Fibroblast of lung (primary cell): ENCODE results near the gene PRRX2. TPM values are rescaled to one million over a fixed set of nuclear protein-coding genes. Genes with fewer than 3 reads are reported as not detected.

Experiments
- DNase-seq, 2 donors: peaks; one replicate each; pipeline versions ENCODE4 v3.0.0 to v3.0.0-alpha.2; 2010; ENCODE audit warnings: low read depth in 2 of 2
- H2AFZ ChIP-seq: 2 replicates; pipeline ENCODE4 v1.5.1; 2012; ENCODE audit warnings: low read length, control low read depth, inconsistent platforms
- H3K27ac ChIP-seq: 2 replicates; pipeline ENCODE4 v1.5.1; 2011; ENCODE audit warnings: low read length, control low read depth; ENCODE audit not compliant: insufficient read depth
- H3K27me3 ChIP-seq: 2 replicates; pipeline ENCODE4 v1.5.1; 2011; ENCODE audit warnings: mild to moderate bottlenecking, low read length; ENCODE audit not compliant: control insufficient read depth, insufficient read depth
- H3K36me3 ChIP-seq: 2 replicates; pipeline ENCODE4 v1.5.1; 2011; ENCODE audit warnings: low read length; ENCODE audit not compliant: control insufficient read depth, insufficient read depth
- H3K4me1 ChIP-seq: 2 replicates; pipeline ENCODE4 v1.5.1; 2011; ENCODE audit warnings: low read length; ENCODE audit not compliant: control insufficient read depth, insufficient read depth; ENCODE audit errors: extremely low read depth
- H3K4me2 ChIP-seq: 2 replicates; pipeline ENCODE4 v1.5.1; 2011; ENCODE audit warnings: low read length, control low read depth; ENCODE audit not compliant: insufficient read depth; ENCODE audit errors: extremely low read depth
- H3K4me3 ChIP-seq, 4 experiments: fragments of 200-600 bp in 1 of 4; sonication (generic) in 1 of 4; replicated peaks in 1 of 4; 2 replicates each; pipeline ENCODE4 v1.5.1; 2011 to 2016; ENCODE audit warnings: low read length in 4 of 4, low read depth in 3 of 4, mild to moderate bottlenecking in 3 of 4, control low read depth in 2 of 4, inconsistent platforms in 1 of 4, mixed read lengths in 1 of 4; ENCODE audit not compliant: insufficient read depth in 1 of 4; ENCODE audit errors: control extremely low read depth in 1 of 4
- H3K79me2 ChIP-seq: 2 replicates; pipeline ENCODE4 v1.5.1; 2012; ENCODE audit warnings: mild to moderate bottlenecking, low read length, inconsistent platforms; ENCODE audit not compliant: control insufficient read depth, insufficient read depth
- H3K9ac ChIP-seq: 2 replicates; pipeline ENCODE4 v1.5.1; 2011; ENCODE audit warnings: mild to moderate bottlenecking, low read length, control low read depth; ENCODE audit not compliant: insufficient read depth
- H3K9me3 ChIP-seq: 2 replicates; pipeline ENCODE4 v1.5.1; 2012; ENCODE audit warnings: low read depth, low read length; ENCODE audit not compliant: control insufficient read depth, insufficient read depth
- H4K20me1 ChIP-seq: 2 replicates; pipeline ENCODE4 v1.5.1; 2011; ENCODE audit warnings: low read length; ENCODE audit not compliant: control insufficient read depth, insufficient read depth; ENCODE audit errors: extremely low read depth
- EZH2 ChIP-seq: IDR thresholded peaks from 2 replicates; pipeline ENCODE4 v1.5.1; 2012; ENCODE audit warnings: low read length, control low read depth, mild to moderate bottlenecking; ENCODE audit errors: missing control alignments
- polyA plus RNA-seq, 2 donors: library from polyadenylated mRNA; depleted of rRNA in 1 of 2; stranded (reverse) in 1 of 2; unstranded in 1 of 2; fragments of >200 nt; gene quantifications; 2 replicates each; pipeline ENCODE4 v1.2.1, GENCODE V29; 2011 to 2012; ENCODE audit warnings: missing spikeins in 1 of 2
- total RNA-seq: library from RNA; depleted of rRNA; stranded (reverse); fragments of >200 nt; gene quantifications from 2 replicates; pipeline ENCODE4 v1.2.1, GENCODE V29; 2014
- TF ChIP-seq, protein P1 (sequence below), 2 donors: IDR thresholded peaks in 1 of 2; conservative IDR thresholded peaks in 1 of 2; 1 replicate in 1 of 2; 2 replicates in 1 of 2; pipeline ENCODE4 v1.5.1; 2011 to 2012; ENCODE audit warnings: low read length in 2 of 2, control low read depth in 1 of 2, inconsistent platforms in 1 of 2, low read depth in 1 of 2, mild to moderate bottlenecking in 1 of 2

The PRRX2 gene
- total and polyA plus RNA-seq, 2 donors (not counting 1 experiment from before 2014, with no cell fraction given): 4.4 to 11.7 TPM

DNA sequence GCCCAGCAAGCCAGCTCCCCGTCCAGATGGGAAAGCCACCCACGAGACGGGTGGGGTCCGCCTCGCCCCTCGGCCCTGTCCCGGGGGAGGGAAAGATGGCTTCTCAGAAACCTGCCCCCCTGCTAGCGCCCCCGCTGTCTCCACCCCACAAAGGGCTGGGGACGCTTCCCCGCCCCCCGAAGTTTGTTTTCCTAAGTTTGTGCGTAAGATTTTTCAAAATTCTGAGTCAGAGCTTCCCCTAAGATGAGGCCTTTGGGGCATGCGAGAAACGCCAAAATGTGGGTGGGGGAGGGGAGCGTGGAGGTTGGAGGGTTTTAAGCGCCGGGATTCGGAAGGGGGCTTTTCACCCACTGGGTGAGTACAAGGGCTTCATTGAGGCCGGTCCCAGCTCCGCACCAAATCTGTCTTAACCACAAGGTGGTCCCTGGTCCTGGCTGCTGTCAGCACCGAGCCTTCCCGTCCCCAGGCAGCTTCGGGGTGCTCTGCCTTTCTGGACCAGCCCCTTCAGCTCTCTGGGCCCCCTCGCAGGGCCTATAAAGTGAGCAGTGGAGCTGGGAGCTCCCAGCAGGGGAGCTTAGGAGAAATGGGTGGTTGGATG lies 32.3 kb downstream of the PRRX2 start:
- H3K36me3 ChIP-seq: no peaks in the 10 kb centered on the region
- TF ChIP-seq, protein P1, sequence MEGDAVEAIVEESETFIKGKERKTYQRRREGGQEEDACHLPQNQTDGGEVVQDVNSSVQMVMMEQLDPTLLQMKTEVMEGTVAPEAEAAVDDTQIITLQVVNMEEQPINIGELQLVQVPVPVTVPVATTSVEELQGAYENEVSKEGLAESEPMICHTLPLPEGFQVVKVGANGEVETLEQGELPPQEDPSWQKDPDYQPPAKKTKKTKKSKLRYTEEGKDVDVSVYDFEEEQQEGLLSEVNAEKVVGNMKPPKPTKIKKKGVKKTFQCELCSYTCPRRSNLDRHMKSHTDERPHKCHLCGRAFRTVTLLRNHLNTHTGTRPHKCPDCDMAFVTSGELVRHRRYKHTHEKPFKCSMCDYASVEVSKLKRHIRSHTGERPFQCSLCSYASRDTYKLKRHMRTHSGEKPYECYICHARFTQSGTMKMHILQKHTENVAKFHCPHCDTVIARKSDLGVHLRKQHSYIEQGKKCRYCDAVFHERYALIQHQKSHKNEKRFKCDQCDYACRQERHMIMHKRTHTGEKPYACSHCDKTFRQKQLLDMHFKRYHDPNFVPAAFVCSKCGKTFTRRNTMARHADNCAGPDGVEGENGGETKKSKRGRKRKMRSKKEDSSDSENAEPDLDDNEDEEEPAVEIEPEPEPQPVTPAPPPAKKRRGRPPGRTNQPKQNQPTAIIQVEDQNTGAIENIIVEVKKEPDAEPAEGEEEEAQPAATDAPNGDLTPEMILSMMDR (conservative IDR thresholded peaks at IDR 0.05 in 1 of 2, IDR thresholded peaks at IDR 0.05 in 1 of 2; ENCODE audit: low read depth in 1 of 2, low read length in 2 of 2): no peak
- no peak for TF ChIP-seq EZH2
- no peaks in the 10 kb centered on the region for H3K79me2 ChIP-seq
- no peaks in the 10 kb centered on the region for H3K27me3 ChIP-seq
- peak overlapping the region; percentile 75 for H3K4me2 ChIP-seq
- H4K20me1 ChIP-seq: no peaks in the 10 kb centered on the region
- H2AFZ ChIP-seq: no peak overlapping the region
- peak overlapping the region; percentile 89 for H3K9ac ChIP-seq
- peaks cover 8% of the 10 kb centered on the region for H3K4me1 ChIP-seq
- peak; percentile 66 to 73 for DNase-seq
- no peaks in the 10 kb centered on the region for H3K9me3 ChIP-seq
- H3K4me3 ChIP-seq: peak overlapping the region in 2 of 4 experiments; percentile 16 to 49
- H3K27ac ChIP-seq: peak overlapping the region; percentile 85

DNA sequence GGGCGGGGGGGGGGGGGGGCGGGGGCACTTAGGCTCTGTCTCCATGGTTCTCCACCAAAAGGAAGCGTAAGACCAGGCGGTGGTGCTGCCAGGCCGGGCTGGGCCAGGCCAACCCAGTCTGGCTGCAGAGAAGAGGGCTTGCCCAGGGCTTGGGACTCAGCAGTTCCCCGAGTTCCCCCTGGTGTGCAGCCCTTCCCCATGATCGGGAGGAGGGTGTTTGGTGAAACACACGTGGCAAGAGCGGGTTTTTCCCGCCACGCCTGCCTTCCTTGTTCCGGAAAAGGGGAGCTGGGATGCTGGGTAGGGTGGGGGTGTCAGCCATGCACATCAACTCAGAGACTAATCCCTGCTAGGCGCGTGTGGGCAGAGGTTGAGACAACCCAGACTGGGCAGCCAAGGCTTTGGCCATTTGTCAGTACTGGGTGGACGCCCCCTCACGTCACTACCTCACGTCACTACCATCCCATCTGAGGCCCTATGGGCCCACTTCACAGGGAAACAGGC lies 32.9 kb downstream of the PRRX2 start:
- no peaks in the 10 kb centered on the region for H4K20me1 ChIP-seq
- no peak overlapping the region for H3K9ac ChIP-seq
- TF ChIP-seq, protein P1 (conservative IDR thresholded peaks at IDR 0.05 in 1 of 2, IDR thresholded peaks at IDR 0.05 in 1 of 2; ENCODE audit: low read depth in 1 of 2, low read length in 2 of 2): no peak
- no peak for TF ChIP-seq EZH2
- H3K4me2 ChIP-seq: no peak overlapping the region
- no peak overlapping the region for H2AFZ ChIP-seq
- H3K4me3 ChIP-seq: peak overlapping the region in 1 of 4 experiments; percentile 49
- H3K27ac ChIP-seq: peak overlapping the region; percentile 55
- H3K36me3 ChIP-seq: no peaks in the 10 kb centered on the region
- no peaks in the 10 kb centered on the region for H3K27me3 ChIP-seq
- H3K4me1 ChIP-seq: peaks cover 14% of the 10 kb centered on the region
- peak in 1 of 2 donors; percentile 29 for DNase-seq
- H3K79me2 ChIP-seq: no peaks in the 10 kb centered on the region
- no peaks in the 10 kb centered on the region for H3K9me3 ChIP-seq

DNA sequence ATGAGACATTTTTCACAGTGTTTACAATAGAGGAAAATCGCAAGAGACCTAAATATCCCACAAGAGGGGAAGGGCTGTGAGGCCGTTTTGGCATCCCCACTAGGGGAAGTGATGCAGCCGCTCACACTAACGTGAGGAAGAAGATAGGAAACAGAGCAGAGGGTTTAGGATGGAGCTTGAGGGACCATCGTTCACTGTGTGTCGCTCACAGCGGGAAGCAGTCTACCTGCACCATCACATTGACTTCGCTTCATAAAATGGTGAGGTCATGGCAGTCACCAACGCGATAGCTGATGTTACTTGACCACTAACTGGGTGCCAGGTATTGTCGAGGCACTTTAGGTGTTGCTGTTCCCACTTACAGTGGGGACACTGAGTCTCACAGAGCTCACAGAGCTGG lies 35.6 kb downstream of the PRRX2 start:
- Histone ChIP-seq H3K27ac (no peak overlapping the region), H3K9me3 (no peaks in the 10 kb centered on the region), H3K4me3 (no peak overlapping the region), H2AFZ (no peak overlapping the region), H3K4me2 (no peak overlapping the region), H3K27me3 (no peaks in the 10 kb centered on the region), H3K4me1 (peaks cover 12% of the 10 kb centered on the region), H3K9ac (no peak overlapping the region), H3K36me3 (no peaks in the 10 kb centered on the region), H3K79me2 (no peaks in the 10 kb centered on the region), H4K20me1 (no peaks in the 10 kb centered on the region)
- DNase-seq: no peak
- TF ChIP-seq, protein P1 (conservative IDR thresholded peaks at IDR 0.05 in 1 of 2, IDR thresholded peaks at IDR 0.05 in 1 of 2; ENCODE audit: low read depth in 1 of 2, low read length in 2 of 2): no peak
- TF ChIP-seq EZH2: no peak
